Activated CD4-positive, alpha-beta T cell treated with anti-CD3 and anti-CD28 coated beads for 48 hours (primary cell): ENCODE measurements around the gene PACS1.
A peak's percentile ranks its signal among the peaks of the same experiment; 100 is the strongest.

Source experiments
- DNase-seq: peaks from one replicate; pipeline ENCODE4 v3.0.0-alpha.2; 2020

The PACS1 gene

DNA sequence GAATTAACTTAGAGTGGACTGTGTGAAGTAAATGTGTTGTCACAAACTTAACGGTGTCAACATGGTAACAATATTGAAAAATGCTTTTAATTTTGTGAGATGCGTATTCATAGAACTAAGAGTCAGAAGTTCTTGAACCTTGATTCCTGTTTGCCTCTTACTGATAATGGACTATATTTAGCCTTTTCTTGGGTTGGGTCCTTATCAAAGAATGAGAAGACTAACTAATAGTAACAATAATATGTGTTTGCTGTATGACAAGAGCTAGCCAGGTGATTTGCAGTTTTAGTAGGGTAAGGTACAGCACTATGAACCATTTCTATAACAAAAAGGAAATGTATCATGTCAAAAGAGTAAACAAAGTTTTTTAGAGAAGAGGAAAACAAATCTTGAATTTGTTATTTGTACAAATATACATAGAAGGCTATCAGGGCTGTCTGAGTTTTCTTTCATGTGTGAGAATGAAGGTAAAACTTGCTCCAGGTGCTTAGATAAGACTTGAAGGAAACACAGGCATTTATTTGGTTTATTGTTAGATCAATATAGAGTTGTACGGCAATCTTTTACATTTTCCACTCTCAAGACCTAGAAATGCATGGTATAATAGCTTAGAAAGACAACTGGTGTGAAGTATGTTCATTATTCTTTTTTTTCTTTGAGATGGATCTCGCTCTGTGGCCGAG is 74.1 kb downstream of the PACS1 start:
- no peak for DNase-seq

DNA sequence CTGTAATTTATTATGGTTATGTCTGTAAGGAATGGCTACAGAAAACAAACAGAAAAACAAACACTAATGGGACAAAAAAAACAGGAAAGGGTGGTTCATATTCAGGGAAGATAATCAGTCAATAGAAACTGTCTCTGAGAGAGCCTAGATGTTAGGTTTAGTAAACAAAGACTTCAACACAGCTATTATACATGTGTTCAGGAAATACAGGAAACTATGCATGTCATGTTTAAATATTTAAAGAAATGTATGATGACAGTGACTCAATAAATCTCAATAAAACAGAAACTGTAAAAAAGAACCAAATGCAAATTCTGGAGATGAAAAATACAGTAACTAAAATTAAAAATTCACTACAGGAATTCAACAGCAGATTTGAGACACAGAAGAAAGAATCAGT is 76.0 kb downstream of the PACS1 start:
- no peak for DNase-seq

- DNase-seq = no peak
Measured at GRCh38 chr11:66146940-66147339, 76.9 kb downstream of the PACS1 start.

DNA sequence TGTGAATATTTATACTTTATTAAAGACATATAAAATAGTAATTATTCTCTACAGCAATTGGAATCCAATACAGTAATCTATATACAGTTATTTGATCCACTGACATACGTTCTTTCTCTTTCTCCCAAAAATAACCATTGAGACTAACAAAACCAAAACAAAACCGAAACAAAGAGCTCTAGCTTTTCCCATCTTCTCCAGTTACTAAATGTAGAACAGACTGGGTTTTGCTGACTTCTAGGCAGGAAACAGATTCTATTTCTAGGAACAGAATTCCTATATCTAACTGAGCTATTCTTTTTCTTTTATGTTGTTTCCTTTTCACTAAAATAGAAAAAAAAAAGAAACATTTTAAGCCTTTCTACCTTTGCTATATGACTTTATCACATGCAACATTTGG is 80.1 kb downstream of the PACS1 start:
- no peak for DNase-seq

GRCh38 chr11:66150725-66151124 is 80.7 kb downstream of the PACS1 start:
- no peak for DNase-seq

GRCh38 chr11:66151273-66151672 is 81.2 kb downstream of the PACS1 start:
- DNase-seq = no peak

- no peak for DNase-seq
Measured at GRCh38 chr11:66154109-66154508, 84.0 kb downstream of the PACS1 start.

GRCh38 chr11:66155387-66156073 is 85.5 kb downstream of the PACS1 start:
- DNase-seq = no peak

- DNase-seq = no peak
Measured at GRCh38 chr11:66157182-66157864, 87.3 kb downstream of the PACS1 start.

GRCh38 chr11:66158156-66158555 is 88.1 kb downstream of the PACS1 start:
- no peak for DNase-seq

DNA sequence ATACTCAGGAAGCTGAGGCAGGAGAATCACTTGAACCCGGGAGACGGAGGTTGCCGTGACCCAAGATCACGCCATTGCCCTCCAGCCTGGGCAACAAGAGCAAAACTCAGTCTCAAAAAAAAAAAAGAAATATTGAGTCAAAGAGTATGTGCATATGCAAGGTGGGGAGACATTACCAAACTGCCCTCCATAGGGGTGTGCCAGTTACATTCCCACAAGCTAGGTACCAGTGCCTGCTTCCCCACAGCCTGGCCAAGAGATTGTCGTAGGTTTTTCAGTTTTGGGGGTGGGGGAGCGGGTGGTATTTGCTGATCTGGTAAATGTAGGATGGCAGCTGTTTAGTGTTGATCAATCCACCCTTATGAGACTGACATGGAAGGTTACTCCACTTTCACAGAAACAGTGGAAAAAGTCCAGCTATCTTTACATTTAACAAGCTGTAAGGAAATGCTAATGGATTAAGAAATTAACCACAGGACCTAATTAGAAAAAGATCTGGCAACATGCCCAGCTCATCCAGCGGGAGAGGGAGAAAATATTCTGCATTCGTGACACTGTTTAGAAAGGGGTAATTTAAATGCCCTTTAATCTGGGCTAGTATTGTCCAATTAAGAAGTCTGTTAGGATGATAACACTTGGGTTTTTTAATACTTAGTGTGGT is 89.4 kb downstream of the PACS1 start:
- no peak for DNase-seq

DNA sequence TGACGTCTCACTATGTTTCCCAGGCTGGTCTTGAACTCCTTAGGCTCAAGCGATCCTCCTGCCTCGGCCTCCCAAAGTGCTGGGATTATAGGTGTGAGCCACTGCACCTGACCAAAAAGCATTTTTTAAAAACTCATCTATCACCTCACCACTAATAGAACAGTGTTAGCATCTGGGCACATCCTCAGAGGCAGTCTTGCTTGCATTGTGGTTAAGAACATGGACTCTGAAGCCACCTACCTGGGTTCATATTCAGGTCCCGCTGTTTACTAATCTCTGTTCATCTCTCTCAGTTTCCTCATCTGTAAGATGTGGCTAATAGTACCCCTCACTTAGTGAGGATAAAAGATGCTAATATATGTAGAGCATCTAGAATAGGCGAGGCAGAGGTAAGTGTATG is 90.6 kb downstream of the PACS1 start:
- DNase-seq = no peak

- no peak for DNase-seq
Measured at GRCh38 chr11:66168289-66168688, 98.2 kb downstream of the PACS1 start.

DNA sequence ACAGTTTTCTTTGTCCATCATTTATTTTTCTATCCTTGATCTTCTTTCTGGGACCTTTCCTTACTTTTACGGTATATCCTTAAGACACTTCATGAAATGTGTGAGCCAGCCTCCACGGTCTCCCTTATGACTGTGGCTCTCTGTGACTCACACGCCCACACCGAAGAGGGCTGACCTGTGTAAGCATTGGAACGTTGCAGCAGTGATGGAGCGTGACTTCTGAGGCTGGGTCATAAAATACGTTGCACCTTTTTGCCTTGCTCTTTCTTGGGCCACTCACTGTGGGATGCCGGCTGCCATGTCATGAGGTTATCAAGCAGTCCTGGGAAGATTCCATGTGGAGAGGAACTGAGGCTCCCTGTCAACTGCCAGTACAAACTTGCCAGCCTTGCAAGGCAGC is 102.1 kb downstream of the PACS1 start:
- peak; percentile 67 for DNase-seq

DNA sequence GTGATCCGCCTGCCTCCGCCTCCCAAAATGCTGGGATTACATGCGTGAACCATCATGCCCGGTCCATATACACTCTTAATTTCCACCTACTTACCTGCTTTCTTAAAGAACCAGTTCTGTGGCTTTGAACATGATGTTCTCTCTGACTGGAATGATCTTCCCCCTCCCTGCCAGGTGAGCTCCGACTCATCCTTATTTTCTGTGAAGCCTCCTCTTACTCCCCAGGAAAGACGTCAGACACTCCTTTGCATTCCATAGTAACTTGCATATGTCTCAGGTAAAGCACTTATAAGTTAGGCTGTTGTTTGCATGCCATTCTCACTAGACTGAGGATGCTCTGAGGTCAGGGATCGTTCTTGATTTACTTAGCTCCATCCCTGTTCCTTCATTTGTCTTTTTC is 106.6 kb downstream of the PACS1 start:
- DNase-seq = no peak

DNA sequence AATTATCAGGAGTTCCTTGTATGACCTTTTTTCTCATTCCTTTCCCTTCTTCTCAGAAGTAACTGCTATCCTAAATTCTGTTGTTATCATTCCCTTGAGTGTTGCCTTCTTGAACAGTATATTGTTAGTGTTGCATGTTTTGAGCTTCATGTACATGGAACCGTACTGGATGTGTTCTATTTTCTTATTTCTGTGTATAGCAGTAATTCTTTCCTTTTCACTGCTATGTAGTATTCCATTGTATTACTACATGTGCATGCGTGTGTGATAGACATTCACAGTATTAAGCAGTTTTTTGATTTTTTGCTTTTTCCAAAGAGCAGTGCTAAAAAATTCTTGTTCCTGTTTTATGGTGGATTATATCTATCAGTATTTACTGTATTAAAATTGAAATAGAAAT is 108.1 kb downstream of the PACS1 start:
- DNase-seq = no peak

DNA sequence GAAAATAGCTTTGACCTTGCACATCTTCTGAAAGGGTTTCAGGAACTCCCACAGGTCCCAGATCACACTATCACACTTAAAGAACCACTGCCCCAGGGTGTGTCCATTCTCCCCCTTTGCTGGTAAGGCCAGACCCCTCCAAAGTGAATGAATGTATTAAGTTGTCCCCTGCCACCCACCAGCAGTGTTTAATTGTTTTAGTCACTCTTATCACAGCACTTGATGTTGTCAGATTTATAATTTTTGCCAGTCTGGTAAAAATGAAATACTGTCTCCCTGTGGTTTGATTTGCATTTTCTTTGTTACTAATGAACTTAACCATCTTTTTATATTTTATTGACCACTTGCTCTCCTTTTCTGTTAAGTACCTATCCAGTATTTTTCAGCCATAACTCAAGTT is 108.8 kb downstream of the PACS1 start:
- DNase-seq = no peak

- no peak for DNase-seq
Measured at GRCh38 chr11:66181632-66182315, 111.7 kb downstream of the PACS1 start.

DNA sequence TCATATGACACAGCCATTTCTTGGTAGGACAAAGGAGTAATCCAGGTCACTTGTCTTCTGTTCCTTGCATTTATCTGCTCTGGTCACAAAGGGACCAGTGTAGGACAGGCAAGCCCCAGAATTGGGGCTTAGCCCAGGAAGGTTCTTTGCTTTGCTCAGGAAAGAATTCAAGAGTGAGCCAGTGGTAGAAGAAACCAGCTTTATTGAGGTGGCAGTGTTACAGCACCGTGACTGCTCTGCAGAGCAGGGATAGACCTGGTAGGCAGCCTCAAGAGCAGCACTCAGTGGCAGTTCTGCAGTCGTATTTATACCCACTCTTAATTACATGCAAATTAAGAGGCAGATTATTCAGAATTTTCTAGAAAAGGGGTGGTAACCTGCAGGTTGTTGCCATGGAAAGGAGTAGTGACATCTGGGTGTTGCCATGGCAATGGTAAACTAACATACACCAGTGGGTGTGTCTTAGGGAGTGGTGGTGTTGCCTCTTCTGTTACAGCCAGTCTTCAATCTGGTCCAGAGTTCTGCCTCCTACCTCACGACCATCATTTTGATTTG is 113.5 kb downstream of the PACS1 start:
- DNase-seq = no peak

DNA sequence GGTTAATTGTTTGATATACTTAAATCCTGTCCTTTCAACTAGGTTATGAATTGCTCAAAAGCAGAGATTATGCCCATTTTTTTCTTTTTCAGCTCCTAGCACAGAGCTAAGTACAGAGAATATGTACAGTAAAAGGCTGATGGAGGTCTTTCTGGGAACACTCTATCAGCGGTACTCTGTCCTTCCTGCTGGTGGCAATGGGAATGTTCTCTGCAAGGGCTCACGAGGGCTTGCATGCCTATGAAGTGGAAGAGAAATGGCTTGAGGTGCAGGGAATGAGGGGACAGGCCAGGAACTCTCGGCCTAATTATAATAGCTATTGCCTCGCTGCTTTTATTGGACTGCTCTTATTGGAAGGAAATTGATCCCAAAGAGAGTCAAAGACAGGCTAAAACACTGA is 114.7 kb downstream of the PACS1 start:
- no peak for DNase-seq

GRCh38 chr11:66186470-66186869 is 116.4 kb downstream of the PACS1 start:
- no peak for DNase-seq

DNA sequence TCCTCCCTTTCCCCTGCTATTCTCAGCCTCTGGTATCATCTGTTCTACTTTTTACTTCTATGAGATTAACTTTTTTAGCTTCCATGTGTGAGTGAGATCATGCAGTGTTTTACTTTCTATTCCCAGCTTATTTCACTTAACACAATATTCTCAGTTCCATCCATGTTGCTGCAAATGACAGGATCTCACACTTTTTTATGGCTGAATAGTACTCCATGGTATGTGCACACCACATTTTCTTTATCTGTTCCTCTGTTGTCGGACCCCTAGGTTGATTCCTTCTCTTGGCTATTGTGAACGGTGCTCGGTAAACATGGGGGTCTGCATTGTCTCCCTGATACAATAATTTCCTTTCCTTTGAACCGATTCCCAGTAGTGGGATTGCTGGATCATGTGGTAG is 117.4 kb downstream of the PACS1 start:
- DNase-seq = no peak

- DNase-seq = no peak
Measured at GRCh38 chr11:66188580-66188979, 118.5 kb downstream of the PACS1 start.
